HG02852 (cell line): ENCODE measurements around the gene DNAI4.
A peak's percentile ranks its signal among the peaks of the same experiment; 100 is the strongest.
"Not testable (repeated sequence)": the region's sequence is repeated elsewhere in the genome, so short reads cannot be mapped to it uniquely, and the experiment has no call there.

Source experiments
- ATAC-seq: cut with Tn5 transposase; IDR thresholded peaks from one replicate; pipeline ENCODE4 v1.9.1; 2021; ENCODE audit warnings: mild to moderate bottlenecking, moderate library complexity; ENCODE audit not compliant: unreplicated experiment

Gene DNAI4

DNA sequence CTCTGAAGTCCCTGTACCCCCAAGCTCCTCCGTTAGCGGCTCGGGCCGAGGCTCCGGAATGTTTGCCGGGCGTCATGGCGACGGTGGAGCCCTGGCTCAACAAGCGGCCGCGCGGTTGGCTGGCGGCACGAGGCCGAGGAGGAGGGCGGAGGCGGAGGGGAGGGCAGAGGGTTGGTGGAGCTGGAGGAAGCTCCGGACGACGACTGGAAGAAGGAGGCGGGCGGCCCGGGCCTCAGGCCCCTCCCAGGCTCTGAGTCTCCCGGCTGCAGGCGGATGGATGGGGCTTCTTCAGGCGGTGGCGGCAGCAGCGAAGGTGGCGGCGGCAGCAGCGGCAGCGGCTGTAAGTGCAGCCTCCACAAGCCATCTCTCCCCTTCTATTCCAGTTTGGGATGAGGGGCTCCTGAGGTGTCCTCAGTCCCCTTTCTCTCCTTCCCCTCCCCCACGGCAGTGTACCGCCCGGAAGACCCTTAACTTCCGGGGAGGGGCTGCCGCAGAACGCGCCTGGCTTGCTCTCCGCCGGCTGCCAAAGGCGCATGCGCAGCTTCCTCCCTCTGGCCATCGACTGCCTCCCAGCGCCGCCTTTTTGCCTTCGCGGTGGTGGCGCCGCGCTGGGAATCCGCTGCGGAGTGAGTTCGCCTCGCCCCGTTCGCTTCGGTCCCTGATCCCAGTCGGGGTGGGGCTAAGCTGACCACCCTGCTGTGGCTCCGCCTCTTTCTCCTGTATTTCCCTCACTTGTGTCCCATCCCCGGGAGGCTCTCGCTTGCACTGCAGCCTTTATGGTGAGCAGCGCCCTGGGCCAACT, at the start of gene DNAI4, which contains the start of gene MIER1:
TSS of gene DNAI4 (minus strand) at position 101 of the 802 bp plus-strand sequence. CDS start at position 76, 25 bp downstream.
TSS of gene MIER1 (plus strand) at position 235 of the 802 bp plus-strand sequence. CDS start at position 274, 39 bp downstream.
- peak; percentile 93 for ATAC-seq

GRCh38 chr1:66968574-66968973, 43.9 kb upstream of the DNAI4 start:
- ATAC-seq, result no peak

DNA sequence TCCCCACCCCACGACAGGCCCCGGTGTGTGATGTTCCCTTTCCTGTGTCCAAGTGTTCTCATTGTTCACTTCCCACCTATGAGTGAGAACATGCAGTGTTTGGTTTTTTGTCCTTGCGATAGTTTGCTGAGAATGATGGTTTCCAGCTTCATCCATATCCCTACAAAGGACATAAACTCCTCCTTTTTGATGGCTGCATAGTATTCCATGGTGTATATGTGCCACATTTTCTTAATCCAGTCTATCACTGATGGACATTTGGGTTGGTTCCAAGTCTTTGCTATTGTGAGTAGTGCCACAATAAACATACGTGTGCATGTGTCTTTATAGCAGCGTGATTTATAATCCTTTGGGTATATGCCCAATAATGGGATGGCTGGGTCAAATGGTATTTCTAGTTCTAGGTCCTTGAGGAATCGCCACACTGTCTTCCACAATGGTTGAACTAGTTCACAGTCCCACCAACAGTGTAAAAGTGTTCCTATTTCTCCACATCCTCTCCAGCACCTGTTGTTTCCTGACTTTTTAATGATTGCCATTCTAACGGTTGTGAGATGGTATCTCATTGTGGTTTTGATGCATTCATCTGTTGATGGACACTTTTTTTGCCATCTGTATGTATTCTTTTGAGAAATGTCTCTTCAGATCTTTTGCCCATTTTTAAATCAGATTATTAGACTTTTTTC, 41.7 kb upstream of the DNAI4 start:
- not testable (repeated sequence) for ATAC-seq

GRCh38 chr1:66957938-66958337, 33.3 kb upstream of the DNAI4 start:
- no peak for ATAC-seq

DNA sequence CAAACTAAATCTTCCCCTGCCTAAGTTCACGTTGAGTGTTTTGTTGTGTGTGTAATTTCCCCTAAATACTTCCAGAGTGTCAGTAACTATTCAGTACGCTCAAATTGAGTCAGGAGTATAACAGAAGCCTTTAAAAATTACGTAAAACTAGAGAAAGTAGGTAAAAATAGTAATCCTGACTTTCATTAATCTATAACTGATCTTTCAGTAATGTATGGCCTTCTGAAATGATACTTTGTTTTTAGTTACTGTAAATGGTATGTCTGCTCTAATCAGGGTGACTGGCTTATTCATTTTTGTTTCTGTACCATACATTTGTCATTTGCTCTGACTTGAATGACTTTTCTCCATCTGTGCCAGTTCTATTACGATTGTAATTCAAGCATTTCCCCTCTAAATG, 29.6 kb upstream of the DNAI4 start:
- ATAC-seq, result peak; percentile 76

DNA sequence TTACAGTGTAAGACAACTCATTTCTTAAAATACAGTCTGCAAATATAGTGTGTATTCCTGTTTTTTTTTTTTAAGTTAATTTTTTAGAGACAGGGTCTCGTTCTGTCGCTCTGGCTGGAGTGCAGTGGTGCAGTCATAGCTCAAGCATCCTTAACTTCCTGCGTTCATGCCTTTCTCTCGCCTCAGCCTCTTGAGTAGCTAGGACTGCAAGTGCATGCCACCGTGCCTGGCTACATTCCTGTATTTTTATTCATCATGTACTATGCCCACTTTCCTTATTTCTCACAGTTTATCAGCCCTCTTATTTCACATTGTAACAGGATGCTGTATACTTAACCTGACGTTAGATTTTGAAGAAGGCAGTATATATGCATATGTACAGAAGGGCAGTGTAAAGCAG, 26.9 kb upstream of the DNAI4 start:
- no peak for ATAC-seq

- no peak for ATAC-seq
Measured at GRCh38 chr1:66947267-66947666, 22.6 kb upstream of the DNAI4 start.

DNA sequence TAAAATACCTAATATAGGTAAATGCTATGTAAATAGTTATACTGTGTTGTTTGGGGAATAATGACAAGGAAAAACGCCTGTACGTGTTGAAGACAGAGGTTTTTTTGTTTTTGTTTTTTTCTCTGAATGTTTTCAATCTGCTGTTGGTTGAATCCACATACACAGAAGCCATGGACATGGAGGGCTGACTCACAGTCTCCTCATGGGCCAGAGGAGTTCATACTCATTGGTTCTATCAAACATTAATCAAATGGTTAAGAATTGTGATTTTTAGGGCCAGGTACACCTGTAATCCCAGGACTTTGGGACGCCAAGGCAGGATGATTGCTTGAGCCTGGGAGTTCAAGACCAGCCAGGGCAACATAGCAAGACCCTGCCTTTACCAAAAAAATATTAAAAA, 20.7 kb upstream of the DNAI4 start:
- ATAC-seq, result no peak

DNA sequence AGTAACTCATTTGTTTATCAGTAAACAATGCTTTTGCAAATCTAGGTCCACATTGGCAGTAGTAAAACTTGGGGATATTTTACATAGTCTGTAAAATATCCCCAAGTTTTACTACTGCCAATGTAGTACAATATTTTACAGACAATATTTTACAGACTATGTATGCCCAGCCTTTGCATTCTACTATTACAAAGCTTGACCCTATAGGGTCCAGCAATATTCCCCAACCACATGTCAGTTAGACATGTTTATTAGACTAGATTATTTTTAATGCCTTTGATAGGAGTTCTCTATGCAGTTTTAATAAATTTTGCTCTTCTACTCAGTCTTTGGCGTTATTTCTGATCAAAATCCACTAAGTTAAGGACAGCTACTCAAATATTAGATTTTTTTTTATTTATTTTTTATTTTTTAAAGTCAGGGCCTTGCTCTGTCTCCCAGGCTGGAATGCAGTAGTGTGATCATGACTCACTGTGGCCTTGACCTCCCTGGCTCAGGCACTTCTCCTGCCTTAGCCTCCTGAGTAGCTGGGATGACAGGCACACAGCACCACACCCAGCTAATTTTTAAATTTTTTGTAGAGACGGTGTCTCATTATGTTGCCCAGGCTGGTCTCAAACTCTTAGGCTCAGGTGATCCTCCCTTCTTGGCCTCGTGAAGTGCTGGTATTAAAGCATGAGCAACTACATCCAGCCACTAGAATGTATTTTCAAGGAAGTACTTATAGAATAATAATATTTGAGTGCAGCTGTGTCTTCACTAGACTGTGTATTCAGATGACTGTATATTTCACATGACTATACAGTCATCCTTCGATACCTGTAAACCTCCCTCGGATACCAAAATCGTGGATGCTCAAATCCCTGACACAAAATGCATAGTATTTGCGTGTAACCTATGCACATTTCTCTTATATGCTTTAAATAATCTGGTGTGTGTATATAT, 19.9 kb upstream of the DNAI4 start:
- ATAC-seq, result no peak

GRCh38 chr1:66943361-66943969, 18.8 kb upstream of the DNAI4 start:
- ATAC-seq, result no peak

- ATAC-seq, result no peak
Measured at GRCh38 chr1:66940981-66941380, 16.3 kb upstream of the DNAI4 start.

- ATAC-seq, result no peak
Measured at GRCh38 chr1:66938613-66939012, 14.0 kb upstream of the DNAI4 start.

DNA sequence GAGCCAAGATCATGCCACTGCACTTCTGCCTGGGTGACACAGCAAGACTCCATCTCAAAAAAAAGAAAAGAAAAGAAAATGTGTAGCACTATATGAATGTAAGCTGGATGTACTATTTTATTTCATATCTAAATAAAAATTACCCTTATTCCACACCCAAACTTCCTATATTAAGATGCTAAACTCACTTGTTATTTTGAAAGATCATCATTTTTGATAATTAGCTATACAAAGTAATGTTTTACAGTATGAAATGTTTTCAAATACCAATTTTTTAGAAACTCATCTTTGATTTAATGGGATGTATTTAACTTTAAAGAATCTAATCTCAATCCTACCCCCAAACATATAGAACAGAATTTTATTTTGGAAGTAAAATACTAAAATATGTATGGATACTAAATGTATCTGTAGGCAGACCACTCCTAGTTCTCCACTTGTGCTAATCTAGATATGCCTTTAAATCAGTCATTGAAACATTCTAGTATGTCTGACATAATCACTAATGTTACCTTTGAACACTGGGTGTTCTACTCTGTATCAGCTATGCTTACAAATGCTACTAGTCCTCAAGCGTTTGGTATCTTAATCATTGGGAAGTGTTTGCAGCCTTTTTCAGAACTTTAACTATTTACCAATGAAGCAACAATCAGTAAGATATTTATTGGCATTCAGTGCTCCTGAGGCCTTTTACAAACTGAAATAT, 13.0 kb upstream of the DNAI4 start:
- ATAC-seq, result no peak

DNA sequence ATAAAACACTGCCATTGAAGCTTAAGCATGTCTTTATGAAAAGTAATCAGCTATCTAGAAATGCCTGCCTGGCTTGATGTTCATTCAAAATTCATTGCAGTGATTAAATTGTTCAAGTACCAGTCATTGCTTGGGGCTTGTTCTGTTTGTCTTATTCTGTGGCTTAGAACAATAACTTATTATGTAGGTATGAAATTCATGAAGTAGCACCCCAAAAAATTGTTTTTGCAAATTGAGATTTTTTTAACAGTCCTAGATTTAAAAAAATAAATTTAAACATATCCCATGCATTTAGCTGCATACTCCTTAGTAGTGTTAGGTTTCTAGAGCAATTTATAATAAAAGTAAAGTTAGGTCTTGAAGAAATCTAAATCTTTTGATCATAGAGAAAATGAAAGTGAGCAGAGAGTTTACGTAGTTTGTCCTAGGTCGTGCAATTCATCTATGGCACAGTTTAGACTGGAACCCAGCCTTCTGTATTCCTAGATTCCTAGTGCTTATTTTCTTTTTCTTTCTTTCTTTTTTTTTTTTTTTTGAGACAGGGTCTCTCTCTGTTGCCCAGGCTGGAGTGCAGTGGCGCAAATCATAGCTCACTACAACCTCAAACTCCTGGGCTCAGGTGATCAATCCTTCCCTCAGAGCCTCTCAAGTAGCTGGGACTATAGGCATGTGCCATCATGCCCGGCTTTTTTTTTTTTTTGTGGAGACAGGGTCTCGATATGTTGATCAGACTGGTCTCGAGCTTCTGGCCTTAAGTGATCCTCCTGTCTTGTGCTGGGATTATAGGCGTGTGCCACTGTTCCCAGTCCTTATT, 9.4 kb upstream of the DNAI4 start:
- no peak for ATAC-seq

GRCh38 chr1:66932291-66932690, 7.6 kb upstream of the DNAI4 start:
- no peak for ATAC-seq

DNA sequence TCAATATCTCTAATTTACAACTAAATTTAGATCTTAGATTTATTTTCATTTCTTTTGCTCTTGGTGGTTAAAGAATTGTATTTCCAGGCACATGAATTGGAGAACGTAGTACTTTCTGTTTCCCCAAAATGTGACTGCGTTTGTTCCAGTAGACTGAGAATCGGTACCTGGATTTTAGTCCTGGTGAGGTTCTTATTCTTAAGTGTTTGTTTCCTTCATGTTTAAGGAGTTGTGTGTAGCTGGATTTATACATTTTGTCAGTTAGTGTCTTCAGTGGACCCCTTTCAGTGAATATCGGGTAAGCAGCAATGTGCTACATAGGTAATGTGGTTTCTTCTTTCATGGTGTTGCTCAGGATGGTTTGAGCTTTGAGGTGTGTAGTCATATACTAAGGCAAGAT, 6.9 kb upstream of the DNAI4 start:
- no peak for ATAC-seq

DNA sequence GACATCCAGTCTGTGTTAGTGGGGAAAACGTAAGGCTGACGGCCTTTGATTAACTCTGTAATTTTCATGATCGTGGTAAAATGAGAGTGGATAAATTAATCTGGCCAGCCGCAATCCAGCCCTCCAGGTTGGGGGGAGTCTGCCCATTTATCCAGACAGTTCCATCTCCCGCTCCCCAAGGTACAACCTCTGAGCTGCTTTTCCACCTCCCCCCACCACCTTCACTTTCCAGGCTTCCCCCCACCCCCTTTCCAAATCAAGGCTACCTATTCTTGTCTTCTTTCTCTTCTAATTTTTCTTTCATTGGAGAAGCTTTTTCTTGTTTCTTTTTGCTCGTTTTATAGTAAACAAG, 6.1 kb upstream of the DNAI4 start:
- peak; percentile 0 for ATAC-seq

- ATAC-seq, result peak; percentile 63
Measured at GRCh38 chr1:66929999-66930822, 5.6 kb upstream of the DNAI4 start.

- no peak for ATAC-seq
Measured at GRCh38 chr1:66929691-66929998, 5.0 kb upstream of the DNAI4 start.
